HepG2 (cell line): ENCODE results near the gene HYAL1. TPM values are rescaled to one million over a fixed set of nuclear protein-coding genes. Genes with fewer than 3 reads are reported as not detected.

Experiments used
- ATF7 ChIP-seq, 2 experiments: fragments of 450-650 bp in 1 of 2; sonication (generic) in 1 of 2; formaldehyde crosslinking in 1 of 2; IDR thresholded peaks; 2 replicates each; pipeline versions ENCODE4 v1.4.0 to v1.6.1; 2016 to 2020; ENCODE audit warnings: antibody characterized with exemption in 1 of 2, mild to moderate bottlenecking in 1 of 2, missing genetic modification reagents in 1 of 2
- ATRX ChIP-seq: sonication (generic); formaldehyde crosslinking; IDR thresholded peaks from 2 replicates; pipeline ENCODE4 v1.4.0; 2020; ENCODE audit warnings: missing genetic modification reagents, borderline replicate concordance
- GABPA ChIP-seq, 2 experiments: IDR thresholded peaks; 2 replicates each; pipeline ENCODE4 v1.6.1; 2011 to 2016; ENCODE audit warnings: low read depth in 2 of 2, low read length in 1 of 2, missing biosample characterization in 1 of 2, missing genetic modification characterization in 1 of 2
- KDM5B ChIP-seq: sonication (generic); formaldehyde crosslinking; IDR thresholded peaks from 2 replicates; pipeline ENCODE4 v1.4.0; 2020; ENCODE audit warnings: missing genetic modification reagents, mild to moderate bottlenecking, borderline replicate concordance
- KLF9 ChIP-seq: IDR thresholded peaks from 2 replicates; pipeline ENCODE4 v1.6.1; 2016; ENCODE audit warnings: low read depth
- LCORL ChIP-seq, 2 experiments: fragments of 450-650 bp in 1 of 2; sonication (generic) in 1 of 2; formaldehyde crosslinking in 1 of 2; IDR thresholded peaks; 2 replicates each; pipeline versions ENCODE4 v1.5.0 to v1.6.1; 2017 to 2020; ENCODE audit warnings: antibody characterized with exemption in 1 of 2, missing genetic modification reagents in 1 of 2
- NCOA2 ChIP-seq: sonication (generic); formaldehyde crosslinking; IDR thresholded peaks from 2 replicates; pipeline ENCODE4 v1.8.0; 2022; ENCODE audit warnings: inconsistent platforms
- NRL ChIP-seq: sonication (generic); formaldehyde crosslinking; IDR thresholded peaks from 2 replicates; pipeline ENCODE4 v1.5.0; 2020; ENCODE audit warnings: missing genetic modification reagents, mild to moderate bottlenecking, moderate library complexity, borderline replicate concordance
- SUZ12 ChIP-seq: fragments of 150-350 bp; IDR thresholded peaks from 2 replicates; pipeline ENCODE4 v1.6.1; 2014; ENCODE audit warnings: low read depth, low read length
- ZNF3 ChIP-seq: IDR thresholded peaks from 2 replicates; pipeline ENCODE4 v1.7.0; 2017; ENCODE audit warnings: inconsistent platforms
- polyA plus RNA-seq, 8 experiments: library from polyadenylated mRNA; depleted of rRNA in 3 of 8; stranded (reverse) in 7 of 8; unstranded in 1 of 8; fragments of >200 nt; fragmentation: Illumina TruSeq in 4 of 8; extraction: Trizol in 4 of 8; gene quantifications; 2 replicates each; pipeline versions ENCODE4 v1.2.1 to v1.2.3, GENCODE V29; 2011 to 2016; ENCODE audit warnings: low read depth in 4 of 8, missing spikeins in 1 of 8, mixed read lengths in 1 of 8; ENCODE audit not compliant: insufficient read depth in 1 of 8
- total RNA-seq, 5 experiments: library from RNA; depleted of rRNA; stranded (reverse); fragments of >200 nt; fragmentation: Illumina TruSeq; extraction: Trizol; gene quantifications; 2 replicates each; pipeline ENCODE4 v1.2.3, GENCODE V29; 2016; ENCODE audit warnings: low read depth in 1 of 5
- TF ChIP-seq, protein P1 (sequence below): sonication (generic); formaldehyde crosslinking; IDR thresholded peaks from 2 replicates; pipeline ENCODE4 v1.4.0; 2020; ENCODE audit warnings: missing genetic modification reagents
- TF ChIP-seq, protein P2 (sequence below): sonication (generic); formaldehyde crosslinking; IDR thresholded peaks from 2 replicates; pipeline ENCODE4 v1.4.0; 2020; ENCODE audit warnings: missing genetic modification reagents, borderline replicate concordance
- TF ChIP-seq, protein P3 (sequence below): sonication (generic); formaldehyde crosslinking; IDR thresholded peaks from 2 replicates; pipeline ENCODE4 v1.4.0; 2020; ENCODE audit warnings: mild to moderate bottlenecking, missing genetic modification reagents
- TF ChIP-seq, protein P4 (sequence below): IDR thresholded peaks from 2 replicates; pipeline ENCODE4 v1.6.1; 2016; ENCODE audit warnings: mild to moderate bottlenecking, missing biosample characterization, missing genetic modification reagents
- TF ChIP-seq, protein P5 (sequence below): sonication (generic); formaldehyde crosslinking; IDR thresholded peaks from 2 replicates; pipeline ENCODE4 v1.4.0; 2020; ENCODE audit warnings: mild to moderate bottlenecking, missing genetic modification reagents
- TF ChIP-seq, protein P6 (sequence below): sonication (generic); formaldehyde crosslinking; conservative IDR thresholded peaks from 2 replicates; pipeline ENCODE4 v1.8.1; 2023; ENCODE audit warnings: missing genetic modification reagents
- TF ChIP-seq, protein P7 (sequence below): sonication (generic); formaldehyde crosslinking; IDR thresholded peaks from 2 replicates; pipeline ENCODE4 v1.4.0; 2020; ENCODE audit warnings: mild to moderate bottlenecking, missing genetic modification reagents
- TF ChIP-seq, protein P8 (sequence below): sonication (generic); formaldehyde crosslinking; IDR thresholded peaks from 2 replicates; pipeline ENCODE4 v1.4.0; 2020; ENCODE audit warnings: mild to moderate bottlenecking, missing genetic modification reagents

HYAL1 gene
- total and polyA plus RNA-seq, 2 of the 13 experiments (the other 11 are each of a cell fraction or from before 2014, with no cell fraction given) = 76.5 to 193 TPM

DNA sequence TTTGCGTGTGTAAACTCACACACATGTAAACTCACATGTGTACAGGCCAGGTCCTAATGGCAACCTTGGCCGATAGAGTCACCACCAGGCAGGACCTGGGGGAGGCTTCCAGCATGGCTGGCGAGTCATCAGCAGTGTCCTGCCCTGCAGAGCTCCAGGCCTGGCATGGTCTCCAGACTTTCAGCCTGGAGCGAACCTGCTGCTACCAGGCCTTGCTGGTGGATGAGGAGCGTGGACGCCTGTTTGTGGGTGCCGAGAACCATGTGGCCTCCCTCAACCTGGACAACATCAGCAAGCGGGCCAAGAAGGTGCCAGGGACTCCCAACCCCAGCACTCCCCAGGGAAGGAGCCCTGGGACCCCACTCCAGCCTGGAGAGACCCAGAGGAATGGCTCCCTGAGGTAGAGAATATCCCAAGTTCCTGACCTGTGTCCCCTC, 33.4 kb downstream of the HYAL1 start (continued):
- TF ChIP-seq, protein P1, sequence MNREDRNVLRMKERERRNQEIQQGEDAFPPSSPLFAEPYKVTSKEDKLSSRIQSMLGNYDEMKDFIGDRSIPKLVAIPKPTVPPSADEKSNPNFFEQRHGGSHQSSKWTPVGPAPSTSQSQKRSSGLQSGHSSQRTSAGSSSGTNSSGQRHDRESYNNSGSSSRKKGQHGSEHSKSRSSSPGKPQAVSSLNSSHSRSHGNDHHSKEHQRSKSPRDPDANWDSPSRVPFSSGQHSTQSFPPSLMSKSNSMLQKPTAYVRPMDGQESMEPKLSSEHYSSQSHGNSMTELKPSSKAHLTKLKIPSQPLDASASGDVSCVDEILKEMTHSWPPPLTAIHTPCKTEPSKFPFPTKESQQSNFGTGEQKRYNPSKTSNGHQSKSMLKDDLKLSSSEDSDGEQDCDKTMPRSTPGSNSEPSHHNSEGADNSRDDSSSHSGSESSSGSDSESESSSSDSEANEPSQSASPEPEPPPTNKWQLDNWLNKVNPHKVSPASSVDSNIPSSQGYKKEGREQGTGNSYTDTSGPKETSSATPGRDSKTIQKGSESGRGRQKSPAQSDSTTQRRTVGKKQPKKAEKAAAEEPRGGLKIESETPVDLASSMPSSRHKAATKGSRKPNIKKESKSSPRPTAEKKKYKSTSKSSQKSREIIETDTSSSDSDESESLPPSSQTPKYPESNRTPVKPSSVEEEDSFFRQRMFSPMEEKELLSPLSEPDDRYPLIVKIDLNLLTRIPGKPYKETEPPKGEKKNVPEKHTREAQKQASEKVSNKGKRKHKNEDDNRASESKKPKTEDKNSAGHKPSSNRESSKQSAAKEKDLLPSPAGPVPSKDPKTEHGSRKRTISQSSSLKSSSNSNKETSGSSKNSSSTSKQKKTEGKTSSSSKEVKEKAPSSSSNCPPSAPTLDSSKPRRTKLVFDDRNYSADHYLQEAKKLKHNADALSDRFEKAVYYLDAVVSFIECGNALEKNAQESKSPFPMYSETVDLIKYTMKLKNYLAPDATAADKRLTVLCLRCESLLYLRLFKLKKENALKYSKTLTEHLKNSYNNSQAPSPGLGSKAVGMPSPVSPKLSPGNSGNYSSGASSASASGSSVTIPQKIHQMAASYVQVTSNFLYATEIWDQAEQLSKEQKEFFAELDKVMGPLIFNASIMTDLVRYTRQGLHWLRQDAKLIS (CRISPR knock-in tag) = no peak
- TF ChIP-seq SUZ12 (no peak), GABPA (IDR thresholded peaks at IDR 0.05; ENCODE audit: low read depth, low read length) (no peak), GABPA (CRISPR knock-in tag; IDR thresholded peaks at IDR 0.05; ENCODE audit: low read depth) (no peak), LCORL (IDR thresholded peaks at IDR 0.05) (no peak), LCORL (CRISPR knock-in tag; IDR thresholded peaks at IDR 0.05) (no peak), NCOA2 (no peak), KLF9 (CRISPR knock-in tag) (no peak), KDM5B (CRISPR knock-in tag) (peak; percentile 1; the same call in 1 of the 2 replicates), ZNF3 (CRISPR knock-in tag) (no peak), NRL (CRISPR knock-in tag) (no peak; the same call in 1 of the 2 replicates), ATF7 (IDR thresholded peaks at IDR 0.05) (no peak), ATF7 (CRISPR knock-in tag; IDR thresholded peaks at IDR 0.05) (0 out of 2 replicates have a peak, but pooled peaks have one; percentile 13), ATRX (CRISPR knock-in tag) (no peak)
- TF ChIP-seq, protein P2, sequence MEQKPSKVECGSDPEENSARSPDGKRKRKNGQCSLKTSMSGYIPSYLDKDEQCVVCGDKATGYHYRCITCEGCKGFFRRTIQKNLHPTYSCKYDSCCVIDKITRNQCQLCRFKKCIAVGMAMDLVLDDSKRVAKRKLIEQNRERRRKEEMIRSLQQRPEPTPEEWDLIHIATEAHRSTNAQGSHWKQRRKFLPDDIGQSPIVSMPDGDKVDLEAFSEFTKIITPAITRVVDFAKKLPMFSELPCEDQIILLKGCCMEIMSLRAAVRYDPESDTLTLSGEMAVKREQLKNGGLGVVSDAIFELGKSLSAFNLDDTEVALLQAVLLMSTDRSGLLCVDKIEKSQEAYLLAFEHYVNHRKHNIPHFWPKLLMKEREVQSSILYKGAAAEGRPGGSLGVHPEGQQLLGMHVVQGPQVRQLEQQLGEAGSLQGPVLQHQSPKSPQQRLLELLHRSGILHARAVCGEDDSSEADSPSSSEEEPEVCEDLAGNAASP (CRISPR knock-in tag) = no peak
- TF ChIP-seq, protein P3, sequence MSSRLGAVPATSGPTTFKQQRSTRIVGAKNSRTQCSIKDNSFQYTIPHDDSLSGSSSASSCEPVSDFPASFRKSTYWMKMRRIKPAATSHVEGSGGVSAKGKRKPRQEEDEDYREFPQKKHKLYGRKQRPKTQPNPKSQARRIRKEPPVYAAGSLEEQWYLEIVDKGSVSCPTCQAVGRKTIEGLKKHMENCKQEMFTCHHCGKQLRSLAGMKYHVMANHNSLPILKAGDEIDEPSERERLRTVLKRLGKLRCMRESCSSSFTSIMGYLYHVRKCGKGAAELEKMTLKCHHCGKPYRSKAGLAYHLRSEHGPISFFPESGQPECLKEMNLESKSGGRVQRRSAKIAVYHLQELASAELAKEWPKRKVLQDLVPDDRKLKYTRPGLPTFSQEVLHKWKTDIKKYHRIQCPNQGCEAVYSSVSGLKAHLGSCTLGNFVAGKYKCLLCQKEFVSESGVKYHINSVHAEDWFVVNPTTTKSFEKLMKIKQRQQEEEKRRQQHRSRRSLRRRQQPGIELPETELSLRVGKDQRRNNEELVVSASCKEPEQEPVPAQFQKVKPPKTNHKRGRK (CRISPR knock-in tag) = no peak
- TF ChIP-seq, protein P4, sequence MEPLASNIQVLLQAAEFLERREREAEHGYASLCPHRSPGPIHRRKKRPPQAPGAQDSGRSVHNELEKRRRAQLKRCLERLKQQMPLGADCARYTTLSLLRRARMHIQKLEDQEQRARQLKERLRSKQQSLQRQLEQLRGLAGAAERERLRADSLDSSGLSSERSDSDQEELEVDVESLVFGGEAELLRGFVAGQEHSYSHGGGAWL = no peak
- TF ChIP-seq, protein P5, sequence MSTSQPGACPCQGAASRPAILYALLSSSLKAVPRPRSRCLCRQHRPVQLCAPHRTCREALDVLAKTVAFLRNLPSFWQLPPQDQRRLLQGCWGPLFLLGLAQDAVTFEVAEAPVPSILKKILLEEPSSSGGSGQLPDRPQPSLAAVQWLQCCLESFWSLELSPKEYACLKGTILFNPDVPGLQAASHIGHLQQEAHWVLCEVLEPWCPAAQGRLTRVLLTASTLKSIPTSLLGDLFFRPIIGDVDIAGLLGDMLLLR (CRISPR knock-in tag) = no peak
- TF ChIP-seq, protein P6, sequence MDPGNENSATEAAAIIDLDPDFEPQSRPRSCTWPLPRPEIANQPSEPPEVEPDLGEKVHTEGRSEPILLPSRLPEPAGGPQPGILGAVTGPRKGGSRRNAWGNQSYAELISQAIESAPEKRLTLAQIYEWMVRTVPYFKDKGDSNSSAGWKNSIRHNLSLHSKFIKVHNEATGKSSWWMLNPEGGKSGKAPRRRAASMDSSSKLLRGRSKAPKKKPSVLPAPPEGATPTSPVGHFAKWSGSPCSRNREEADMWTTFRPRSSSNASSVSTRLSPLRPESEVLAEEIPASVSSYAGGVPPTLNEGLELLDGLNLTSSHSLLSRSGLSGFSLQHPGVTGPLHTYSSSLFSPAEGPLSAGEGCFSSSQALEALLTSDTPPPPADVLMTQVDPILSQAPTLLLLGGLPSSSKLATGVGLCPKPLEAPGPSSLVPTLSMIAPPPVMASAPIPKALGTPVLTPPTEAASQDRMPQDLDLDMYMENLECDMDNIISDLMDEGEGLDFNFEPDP (CRISPR knock-in tag) = no peak
- TF ChIP-seq, protein P7, sequence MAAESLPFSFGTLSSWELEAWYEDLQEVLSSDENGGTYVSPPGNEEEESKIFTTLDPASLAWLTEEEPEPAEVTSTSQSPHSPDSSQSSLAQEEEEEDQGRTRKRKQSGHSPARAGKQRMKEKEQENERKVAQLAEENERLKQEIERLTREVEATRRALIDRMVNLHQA (CRISPR knock-in tag) = no peak
- TF ChIP-seq, protein P8, sequence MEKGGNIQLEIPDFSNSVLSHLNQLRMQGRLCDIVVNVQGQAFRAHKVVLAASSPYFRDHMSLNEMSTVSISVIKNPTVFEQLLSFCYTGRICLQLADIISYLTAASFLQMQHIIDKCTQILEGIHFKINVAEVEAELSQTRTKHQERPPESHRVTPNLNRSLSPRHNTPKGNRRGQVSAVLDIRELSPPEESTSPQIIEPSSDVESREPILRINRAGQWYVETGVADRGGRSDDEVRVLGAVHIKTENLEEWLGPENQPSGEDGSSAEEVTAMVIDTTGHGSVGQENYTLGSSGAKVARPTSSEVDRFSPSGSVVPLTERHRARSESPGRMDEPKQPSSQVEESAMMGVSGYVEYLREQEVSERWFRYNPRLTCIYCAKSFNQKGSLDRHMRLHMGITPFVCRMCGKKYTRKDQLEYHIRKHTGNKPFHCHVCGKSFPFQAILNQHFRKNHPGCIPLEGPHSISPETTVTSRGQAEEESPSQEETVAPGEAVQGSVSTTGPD (CRISPR knock-in tag) = no peak
